ENCODE results near the gene CACNA1G.

CACNA1G gene

DNA sequence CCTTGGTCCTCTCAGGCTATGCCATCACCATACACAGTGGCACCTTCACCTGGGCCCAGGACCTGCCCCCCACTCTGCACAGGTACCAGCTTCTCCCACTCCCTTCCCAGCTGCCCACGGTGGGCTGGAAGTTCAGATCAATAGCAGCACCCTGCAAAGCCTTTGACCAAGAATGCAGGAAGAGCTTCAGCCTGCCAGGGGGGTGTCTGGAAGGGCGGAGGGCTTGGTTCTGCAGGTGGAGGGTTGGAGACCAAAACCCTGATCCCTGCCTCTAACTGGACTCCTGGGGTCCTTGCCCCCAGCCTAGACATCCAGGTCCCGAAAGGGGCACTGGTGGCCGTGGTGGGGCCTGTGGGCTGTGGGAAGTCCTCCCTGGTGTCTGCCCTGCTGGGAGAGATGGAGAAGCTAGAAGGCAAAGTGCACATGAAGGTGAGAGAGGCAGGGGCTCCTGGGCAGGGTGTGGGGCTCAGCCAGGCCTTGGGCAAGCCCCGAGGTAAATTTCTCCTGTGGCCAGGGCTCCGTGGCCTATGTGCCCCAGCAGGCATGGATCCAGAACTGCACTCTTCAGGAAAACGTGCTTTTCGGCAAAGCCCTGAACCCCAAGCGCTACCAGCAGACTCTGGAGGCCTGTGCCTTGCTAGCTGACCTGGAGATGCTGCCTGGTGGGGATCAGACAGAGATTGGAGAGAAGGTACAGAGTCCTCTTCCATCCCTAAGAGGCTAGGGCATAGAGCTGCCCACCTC, 108.5 kb downstream of the CACNA1G start:
- H3K79me1 ChIP-seq (ENCODE audit: low read depth, low read length), result no peaks in the 10 kb centered on the region
- no peak overlapping the region for H3K4ac ChIP-seq (ENCODE audit: low read length)
- H2BK5ac ChIP-seq (ENCODE audit: low read length), result no peak overlapping the region
- peak overlapping the region; percentile 54 for H2BK15ac ChIP-seq (ENCODE audit: low read length)
- no peak for DNase-seq (ENCODE audit: low spot score)
- H3K27me3 ChIP-seq (ENCODE audit: control insufficient read depth in 3 of 3, insufficient read depth in 3 of 3, low read depth in 1 of 3, low read length in 3 of 3), result peaks cover 0 to 16% (median 0%) of the 10 kb centered on the region in 3 experiments
- no peak overlapping the region for H2BK12ac ChIP-seq (ENCODE audit: low read length)
- H3K36me3 ChIP-seq (replicated peaks in 1 of 2; ENCODE audit: control insufficient read depth in 2 of 2, insufficient read depth in 2 of 2, low read length in 2 of 2), result no peaks in the 10 kb centered on the region
- peak overlapping the region; percentile 17 for H3K23ac ChIP-seq (ENCODE audit: low read depth, low read length, poor library complexity)
- H3K14ac ChIP-seq (ENCODE audit: low read length), result peak overlapping the region; percentile 77
- H2BK120ac ChIP-seq (ENCODE audit: low read depth, low read length), result no peak overlapping the region
- peak overlapping the region; percentile 21 for H3K18ac ChIP-seq (ENCODE audit: low read length)
- H4K91ac ChIP-seq (ENCODE audit: low read depth, low read length, poor library complexity), result peak overlapping the region; percentile 26
- H3K4me2 ChIP-seq (ENCODE audit: insufficient read depth, low read length, poor library complexity, severe bottlenecking), result no peak overlapping the region
- no peak overlapping the region for H3K4me3 ChIP-seq (ENCODE audit: low read length in 2 of 2)
- H3K9me3 ChIP-seq (replicated peaks in 1 of 2; ENCODE audit: control insufficient read depth in 2 of 2, insufficient read depth in 1 of 2, low read depth in 1 of 2, low read length in 2 of 2), result no peaks in the 10 kb centered on the region
- WGBS, 2 donors (ENCODE audit: extremely low coverage in 2 of 2, insufficient read length in 2 of 2, insufficient replicate concordance in 1 of 2), result no CpG with 5 or more reads among the region's 9 CpGs
- H2AFZ ChIP-seq (ENCODE audit: low read length), result peak overlapping the region; percentile 68
- H4K8ac ChIP-seq (ENCODE audit: low read depth, low read length), result no peak overlapping the region
- H3K9ac ChIP-seq (ENCODE audit: low read depth, low read length, poor library complexity), result no peak overlapping the region
- H3K27ac ChIP-seq (replicated peaks; ENCODE audit: low read length), result no peak overlapping the region
- H3K4me1 ChIP-seq (ENCODE audit: control insufficient read depth in 2 of 2, insufficient read depth in 1 of 2, low read depth in 1 of 2, low read length in 2 of 2), result peaks cover 3 to 10% of the 10 kb centered on the region in 2 donors
- peak overlapping the region; percentile 53 for H2AK5ac ChIP-seq (ENCODE audit: low read depth, low read length)

DNA sequence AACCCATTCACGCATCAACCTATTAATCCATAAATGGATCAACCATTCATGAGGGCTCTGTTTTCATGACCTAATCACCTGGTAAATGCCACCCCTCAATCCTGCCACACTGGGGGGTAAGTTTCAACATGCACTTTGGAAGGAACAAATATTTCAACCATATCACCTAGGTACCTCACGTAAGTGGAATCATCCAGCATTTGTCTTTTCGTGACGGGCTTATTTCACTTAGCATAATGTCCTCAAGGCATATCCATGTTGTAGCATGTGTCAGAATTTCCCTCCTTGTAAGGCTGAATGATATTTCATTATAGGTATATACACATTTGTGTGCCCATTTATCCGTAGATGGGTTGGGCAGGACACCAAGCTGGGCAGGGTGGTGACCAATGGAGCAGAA, 111.6 kb downstream of the CACNA1G start:
- H3K36me3 ChIP-seq (replicated peaks in 1 of 2; ENCODE audit: control insufficient read depth in 2 of 2, insufficient read depth in 2 of 2, low read length in 2 of 2), result no peaks in the 10 kb centered on the region
- H3K79me1 ChIP-seq (ENCODE audit: low read depth, low read length), result no peaks in the 10 kb centered on the region
- H3K4ac ChIP-seq (ENCODE audit: low read length), result no peak overlapping the region
- H3K9me3 ChIP-seq (replicated peaks in 1 of 2; ENCODE audit: control insufficient read depth in 2 of 2, insufficient read depth in 1 of 2, low read depth in 1 of 2, low read length in 2 of 2), result no peaks in the 10 kb centered on the region
- H2BK120ac ChIP-seq (ENCODE audit: low read depth, low read length), result no peak overlapping the region
- no peak overlapping the region for H3K18ac ChIP-seq (ENCODE audit: low read length)
- H3K27me3 ChIP-seq (ENCODE audit: control insufficient read depth in 3 of 3, insufficient read depth in 3 of 3, low read depth in 1 of 3, low read length in 3 of 3), result peaks cover 0 to 21% (median 0%) of the 10 kb centered on the region in 3 experiments
- no peak overlapping the region for H3K27ac ChIP-seq (replicated peaks; ENCODE audit: low read length)
- no peak overlapping the region for H3K14ac ChIP-seq (ENCODE audit: low read length)
- no peak overlapping the region for H2BK5ac ChIP-seq (ENCODE audit: low read length)
- H3K4me1 ChIP-seq (ENCODE audit: control insufficient read depth in 2 of 2, insufficient read depth in 1 of 2, low read depth in 1 of 2, low read length in 2 of 2), result peaks cover 3 to 10% of the 10 kb centered on the region in 2 donors
- H2BK15ac ChIP-seq (ENCODE audit: low read length), result no peak overlapping the region
- no peak for DNase-seq (ENCODE audit: low spot score)
- no peak overlapping the region for H4K91ac ChIP-seq (ENCODE audit: low read depth, low read length, poor library complexity)
- no CpG with 5 or more reads among the region's 5 CpGs for WGBS, 2 donors (ENCODE audit: extremely low coverage in 2 of 2, insufficient read length in 2 of 2, insufficient replicate concordance in 1 of 2)
- no peak overlapping the region for H2AFZ ChIP-seq (ENCODE audit: low read length)
- no peak overlapping the region for H2AK5ac ChIP-seq (ENCODE audit: low read depth, low read length)
- H3K4me3 ChIP-seq (ENCODE audit: low read length in 2 of 2), result no peak overlapping the region
- H3K4me2 ChIP-seq (ENCODE audit: insufficient read depth, low read length, poor library complexity, severe bottlenecking), result no peak overlapping the region
- no peak overlapping the region for H3K9ac ChIP-seq (ENCODE audit: low read depth, low read length, poor library complexity)
- H2BK12ac ChIP-seq (ENCODE audit: low read length), result no peak overlapping the region
- H4K8ac ChIP-seq (ENCODE audit: low read depth, low read length), result no peak overlapping the region
- H3K23ac ChIP-seq (ENCODE audit: low read depth, low read length, poor library complexity), result no peak overlapping the region

DNA sequence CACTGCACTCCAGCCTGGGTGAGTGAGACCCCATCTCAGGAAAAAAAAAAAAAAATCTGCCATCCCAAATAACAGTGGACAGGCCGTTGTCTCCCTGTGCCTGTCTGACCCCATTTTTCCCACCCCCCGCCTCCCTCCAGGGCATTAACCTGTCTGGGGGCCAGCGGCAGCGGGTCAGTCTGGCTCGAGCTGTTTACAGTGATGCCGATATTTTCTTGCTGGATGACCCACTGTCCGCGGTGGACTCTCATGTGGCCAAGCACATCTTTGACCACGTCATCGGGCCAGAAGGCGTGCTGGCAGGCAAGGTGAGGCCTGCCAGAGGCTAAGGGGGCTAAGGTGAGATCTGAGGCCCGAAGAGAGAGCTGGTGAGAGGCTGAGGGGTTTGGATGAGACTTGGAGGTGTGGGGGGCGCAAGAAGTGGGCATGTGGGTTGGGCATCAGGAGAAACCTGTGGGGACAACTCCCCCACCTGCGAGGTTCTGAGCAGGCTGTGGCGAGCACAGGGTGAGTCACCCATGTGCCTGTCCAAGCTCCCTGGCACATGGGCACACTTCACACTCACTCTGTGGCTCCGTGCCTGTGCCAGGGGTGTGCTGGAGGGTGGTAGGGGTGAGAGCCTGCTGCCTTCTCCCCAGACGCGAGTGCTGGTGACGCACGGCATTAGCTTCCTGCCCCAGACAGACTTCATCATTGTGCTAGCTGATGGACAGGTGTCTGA, 112.5 kb downstream of the CACNA1G start:
- H3K4me2 ChIP-seq (ENCODE audit: insufficient read depth, low read length, poor library complexity, severe bottlenecking), result no peak overlapping the region
- DNase-seq (ENCODE audit: low spot score), result no peak
- H2BK12ac ChIP-seq (ENCODE audit: low read length), result no peak overlapping the region
- peaks cover 3 to 8% of the 10 kb centered on the region in 2 donors for H3K4me1 ChIP-seq (ENCODE audit: control insufficient read depth in 2 of 2, insufficient read depth in 1 of 2, low read depth in 1 of 2, low read length in 2 of 2)
- H2BK120ac ChIP-seq (ENCODE audit: low read depth, low read length), result peak overlapping the region; percentile 17
- no peak overlapping the region for H3K4ac ChIP-seq (ENCODE audit: low read length)
- H3K9me3 ChIP-seq (replicated peaks in 1 of 2; ENCODE audit: control insufficient read depth in 2 of 2, insufficient read depth in 1 of 2, low read depth in 1 of 2, low read length in 2 of 2), result no peaks in the 10 kb centered on the region
- no CpG with 5 or more reads among the region's 20 CpGs for WGBS, 2 donors (ENCODE audit: extremely low coverage in 2 of 2, insufficient read length in 2 of 2, insufficient replicate concordance in 1 of 2)
- no peak overlapping the region for H2AFZ ChIP-seq (ENCODE audit: low read length)
- H3K23ac ChIP-seq (ENCODE audit: low read depth, low read length, poor library complexity), result no peak overlapping the region
- peak overlapping the region; percentile 49 for H3K14ac ChIP-seq (ENCODE audit: low read length)
- H3K4me3 ChIP-seq (ENCODE audit: low read length in 2 of 2), result no peak overlapping the region
- no peak overlapping the region for H3K9ac ChIP-seq (ENCODE audit: low read depth, low read length, poor library complexity)
- no peak overlapping the region for H3K27ac ChIP-seq (replicated peaks; ENCODE audit: low read length)
- H2AK5ac ChIP-seq (ENCODE audit: low read depth, low read length), result peak overlapping the region; percentile 96
- no peaks in the 10 kb centered on the region for H3K79me1 ChIP-seq (ENCODE audit: low read depth, low read length)
- H3K36me3 ChIP-seq (replicated peaks in 1 of 2; ENCODE audit: control insufficient read depth in 2 of 2, insufficient read depth in 2 of 2, low read length in 2 of 2), result no peaks in the 10 kb centered on the region
- H4K91ac ChIP-seq (ENCODE audit: low read depth, low read length, poor library complexity), result no peak overlapping the region
- peak overlapping the region; percentile 58 for H3K18ac ChIP-seq (ENCODE audit: low read length)
- H2BK5ac ChIP-seq (ENCODE audit: low read length), result no peak overlapping the region
- H3K27me3 ChIP-seq (ENCODE audit: control insufficient read depth in 3 of 3, insufficient read depth in 3 of 3, low read depth in 1 of 3, low read length in 3 of 3), result peaks cover 0 to 24% (median 0%) of the 10 kb centered on the region in 3 experiments
- peak overlapping the region; percentile 84 for H2BK15ac ChIP-seq (ENCODE audit: low read length)
- H4K8ac ChIP-seq (ENCODE audit: low read depth, low read length), result peak overlapping the region; percentile 76

DNA sequence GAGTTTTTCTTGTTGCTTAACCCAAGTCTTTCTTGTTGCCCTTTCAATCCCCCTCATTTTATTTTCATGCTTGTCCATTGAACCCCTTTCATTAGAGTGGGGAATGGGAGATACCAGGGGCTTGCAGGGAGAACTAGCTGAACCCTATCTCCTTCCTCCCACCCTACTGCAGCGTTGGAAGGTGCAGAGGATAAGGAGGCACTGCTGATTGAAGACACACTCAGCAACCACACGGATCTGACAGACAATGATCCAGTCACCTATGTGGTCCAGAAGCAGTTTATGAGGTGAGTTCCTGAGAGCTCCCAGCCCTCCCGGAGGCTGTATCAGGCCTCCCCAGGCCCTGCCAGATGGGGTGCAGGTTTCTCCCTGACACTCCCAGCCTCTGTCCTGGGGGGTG, 114.7 kb downstream of the CACNA1G start:
- Histone ChIP-seq H3K4ac (ENCODE audit: low read length) (no peak overlapping the region), H2AK5ac (ENCODE audit: low read depth, low read length) (peak overlapping the region; percentile 30), H2BK5ac (ENCODE audit: low read length) (no peak overlapping the region), H3K4me2 (ENCODE audit: insufficient read depth, low read length, poor library complexity, severe bottlenecking) (no peak overlapping the region), H2BK12ac (ENCODE audit: low read length) (peak overlapping the region; percentile 50), H3K9me3 (replicated peaks in 1 of 2; ENCODE audit: control insufficient read depth in 2 of 2, insufficient read depth in 1 of 2, low read depth in 1 of 2, low read length in 2 of 2) (no peaks in the 10 kb centered on the region), H3K4me1 (ENCODE audit: control insufficient read depth in 2 of 2, insufficient read depth in 1 of 2, low read depth in 1 of 2, low read length in 2 of 2) (no peaks in the 10 kb centered on the region), H3K27ac (replicated peaks; ENCODE audit: low read length) (no peak overlapping the region), H4K91ac (ENCODE audit: low read depth, low read length, poor library complexity) (peak overlapping the region; percentile 26), H3K23ac (ENCODE audit: low read depth, low read length, poor library complexity) (no peak overlapping the region), H3K4me3 (ENCODE audit: low read length in 2 of 2) (no peak overlapping the region), H3K36me3 (replicated peaks in 1 of 2; ENCODE audit: control insufficient read depth in 2 of 2, insufficient read depth in 2 of 2, low read length in 2 of 2) (no peaks in the 10 kb centered on the region), H3K27me3 (ENCODE audit: control insufficient read depth in 3 of 3, insufficient read depth in 3 of 3, low read depth in 1 of 3, low read length in 3 of 3) (peaks cover 0 to 32% (median 0%) of the 10 kb centered on the region in 3 experiments), H2BK120ac (ENCODE audit: low read depth, low read length) (no peak overlapping the region), H4K8ac (ENCODE audit: low read depth, low read length) (no peak overlapping the region), H3K18ac (ENCODE audit: low read length) (peak overlapping the region; percentile 45), H2AFZ (ENCODE audit: low read length) (no peak overlapping the region), H3K14ac (ENCODE audit: low read length) (peak overlapping the region; percentile 40), H3K79me1 (ENCODE audit: low read depth, low read length) (no peaks in the 10 kb centered on the region), H3K9ac (ENCODE audit: low read depth, low read length, poor library complexity) (no peak overlapping the region), H2BK15ac (ENCODE audit: low read length) (peak overlapping the region; percentile 77)
- WGBS, 2 donors (ENCODE audit: extremely low coverage in 2 of 2, insufficient read length in 2 of 2, insufficient replicate concordance in 1 of 2), result no CpG with 5 or more reads among the region's 3 CpGs
- DNase-seq (ENCODE audit: low spot score), result no peak

All from neuronal stem cell (in vitro differentiated cells).